Stimulated activated effector memory CD8-positive, alpha-beta T cell treated with anti-CD3 and anti-CD28 coated beads, Interleukin-12 subunit alpha, Interleukin-12 subunit beta, amount 100 ng/mL, for 72 hours (primary cell): ENCODE measurements around the gene CHRNB2.

Experiments
- ATAC-seq: fragments of 150-1000 bp; cut with Tn5 transposase; 2 replicates; pipeline ENCODE4 v1.10.0; 2021
- DNase-seq, 2 donors: peaks; one replicate each; pipeline ENCODE4 v3.0.0; 2021 to 2022; ENCODE audit warnings: low spot score in 2 of 2
- H3K27ac Mint-ChIP-seq: one replicate; pipeline ENCODE4 v1.8.0; 2022; ENCODE audit warnings: mild to moderate bottlenecking, mixed read lengths
- H3K36me3 Mint-ChIP-seq: one replicate; pipeline ENCODE4 v1.8.0; 2022; ENCODE audit warnings: mild to moderate bottlenecking, mixed read lengths
- H3K4me1 Mint-ChIP-seq: one replicate; pipeline ENCODE4 v1.8.0; 2022; ENCODE audit warnings: mixed read lengths
- H3K4me3 Mint-ChIP-seq: one replicate; pipeline ENCODE4 v1.8.0; 2022; ENCODE audit warnings: mild to moderate bottlenecking, mixed read lengths
- H3K9me3 Mint-ChIP-seq: one replicate; pipeline ENCODE4 v1.8.0; 2022; ENCODE audit warnings: mixed read lengths

The CHRNB2 gene

DNA sequence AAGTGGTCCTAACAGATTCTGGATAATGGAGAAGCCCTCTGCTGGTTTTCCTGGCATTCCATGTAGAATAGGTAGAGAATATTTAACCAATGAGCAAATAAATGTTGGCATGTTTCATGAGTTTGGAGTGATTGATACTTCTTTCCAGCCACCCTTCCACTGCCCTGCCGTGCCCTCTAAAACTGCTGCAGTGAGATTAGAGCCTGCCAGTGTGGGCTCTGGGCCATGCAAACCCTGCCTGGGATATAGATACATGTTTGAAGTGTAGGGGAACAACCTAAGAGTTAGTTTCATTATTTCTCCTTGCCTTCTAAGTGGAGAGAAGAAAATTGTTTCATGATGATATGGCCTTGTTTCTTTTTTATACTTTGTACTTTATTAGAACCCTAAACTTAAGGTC lies 19.6 kb upstream of the CHRNB2 start:
- no peak for DNase-seq
- Mint-ChIP-seq H3K4me3 (no peak overlapping the region), H3K9me3 (no peaks in the 10 kb centered on the region), H3K27ac (peak overlapping the region; percentile 39), H3K36me3 (peaks cover 47% of the 10 kb centered on the region), H3K4me1 (peaks cover 39% of the 10 kb centered on the region)
- ATAC-seq = no peak

GRCh38 chr1:154549202-154549770 lies 18.3 kb upstream of the CHRNB2 start:
- H3K4me1 Mint-ChIP-seq = peaks cover 46% of the 10 kb centered on the region
- ATAC-seq (no peak), DNase-seq (no peak)
- H3K4me3 Mint-ChIP-seq = no peak overlapping the region
- peak overlapping the region; percentile 39 for H3K27ac Mint-ChIP-seq
- no peaks in the 10 kb centered on the region for H3K9me3 Mint-ChIP-seq
- H3K36me3 Mint-ChIP-seq = peaks cover 59% of the 10 kb centered on the region

- no peak overlapping the region for H3K4me3 Mint-ChIP-seq
- peaks cover 48% of the 10 kb centered on the region for H3K4me1 Mint-ChIP-seq
- ATAC-seq (no peak), DNase-seq (no peak)
- no peaks in the 10 kb centered on the region for H3K9me3 Mint-ChIP-seq
- H3K27ac Mint-ChIP-seq = peak overlapping the region; percentile 46
- H3K36me3 Mint-ChIP-seq = peaks cover 67% of the 10 kb centered on the region
Measured at GRCh38 chr1:154550070-154550469, 17.5 kb upstream of the CHRNB2 start.

DNA sequence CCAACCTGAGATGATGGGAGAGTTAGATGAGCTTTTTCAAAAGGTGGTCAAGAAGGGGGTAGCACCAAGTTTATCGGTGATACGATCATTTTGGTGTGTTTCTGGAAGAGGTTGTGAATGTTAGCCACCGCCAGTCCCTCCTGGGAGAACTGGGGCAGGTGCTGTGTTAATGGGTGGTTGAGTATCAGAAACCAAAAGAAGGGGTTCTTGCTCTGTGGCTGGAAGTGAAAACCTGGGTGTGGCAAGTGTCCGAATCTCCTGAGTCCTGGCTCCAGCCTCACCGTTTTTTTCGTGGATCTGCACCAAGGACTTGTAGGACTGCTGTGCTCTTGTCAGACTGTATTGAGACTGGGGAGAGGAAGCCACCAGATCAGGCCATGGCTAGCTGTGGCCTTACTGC lies 16.9 kb upstream of the CHRNB2 start:
- Mint-ChIP-seq H3K27ac (peak overlapping the region; percentile 46), H3K4me3 (no peak overlapping the region)

GRCh38 chr1:154551474-154551873 lies 16.1 kb upstream of the CHRNB2 start:
- peaks cover 81% of the 10 kb centered on the region for H3K36me3 Mint-ChIP-seq
- ATAC-seq = no peak
- no peaks in the 10 kb centered on the region for H3K9me3 Mint-ChIP-seq
- peaks cover 59% of the 10 kb centered on the region for H3K4me1 Mint-ChIP-seq
- no peak overlapping the region for H3K4me3 Mint-ChIP-seq
- DNase-seq = no peak
- H3K27ac Mint-ChIP-seq = peak overlapping the region; percentile 76

More for the DNA sequence above, 16.9 kb upstream of the CHRNB2 start:
- DNase-seq (no peak), ATAC-seq (no peak)
- Mint-ChIP-seq H3K9me3 (no peaks in the 10 kb centered on the region), H3K36me3 (peaks cover 73% of the 10 kb centered on the region), H3K4me1 (peaks cover 54% of the 10 kb centered on the region)

- DNase-seq = no peak
- H3K36me3 Mint-ChIP-seq = peaks cover 87% of the 10 kb centered on the region
- H3K4me3 Mint-ChIP-seq = no peak overlapping the region
- peak overlapping the region; percentile 76 for H3K27ac Mint-ChIP-seq
- no peaks in the 10 kb centered on the region for H3K9me3 Mint-ChIP-seq
- H3K4me1 Mint-ChIP-seq = peaks cover 62% of the 10 kb centered on the region
- ATAC-seq = no peak
Measured at GRCh38 chr1:154552036-154552435, 15.5 kb upstream of the CHRNB2 start.

DNA sequence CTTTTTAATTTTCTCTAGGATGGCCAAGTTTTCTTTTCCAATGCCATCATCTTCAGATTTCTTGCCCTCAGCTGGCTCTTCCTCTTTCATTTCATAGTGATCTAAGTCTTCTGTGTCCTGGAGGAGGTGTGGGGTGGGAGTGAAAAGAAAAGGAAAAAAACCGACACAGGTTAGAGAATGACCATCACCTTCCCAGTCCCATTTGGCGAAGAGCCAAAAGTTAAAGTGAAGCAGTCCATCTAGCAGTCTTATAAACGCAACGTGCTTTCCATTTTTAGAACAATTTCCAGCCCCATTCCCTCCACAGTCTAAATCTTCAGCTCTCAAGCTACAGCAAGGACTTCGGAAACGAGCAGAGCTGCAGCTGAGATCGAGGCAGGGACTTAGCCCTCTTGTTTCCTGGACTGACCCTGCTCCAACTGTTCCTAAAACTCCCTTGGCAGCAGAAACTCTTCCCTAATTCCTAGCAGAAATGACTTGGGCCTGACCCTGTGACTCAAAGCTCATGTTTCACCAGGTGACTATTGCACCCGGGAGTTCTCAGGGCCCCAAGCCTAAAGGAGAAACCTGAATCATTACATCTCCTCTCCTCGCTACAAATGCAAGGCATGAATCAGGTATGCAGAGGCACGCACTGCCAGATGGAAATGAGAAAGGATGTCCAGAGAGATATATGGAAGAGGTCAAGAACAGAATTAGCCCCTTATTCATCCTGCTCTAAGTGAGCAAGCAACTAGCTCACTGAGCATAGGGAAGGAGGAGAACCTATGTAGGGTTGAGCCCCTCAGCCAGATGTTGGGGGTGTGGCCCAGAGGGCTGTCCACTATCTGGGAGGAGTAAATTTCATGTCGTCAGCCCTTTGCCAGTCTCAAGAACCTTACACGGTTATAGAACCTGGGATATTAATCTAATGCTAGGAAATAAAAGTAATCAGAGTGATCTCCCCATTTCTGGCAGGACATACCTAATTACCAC lies 14.2 kb upstream of the CHRNB2 start:
- no peak for DNase-seq
- Mint-ChIP-seq H3K27ac (peak overlapping the region; percentile 32), H3K36me3 (peaks cover 98% of the 10 kb centered on the region), H3K4me3 (no peak overlapping the region), H3K9me3 (no peaks in the 10 kb centered on the region), H3K4me1 (peaks cover 63% of the 10 kb centered on the region)
- ATAC-seq = no peak

DNA sequence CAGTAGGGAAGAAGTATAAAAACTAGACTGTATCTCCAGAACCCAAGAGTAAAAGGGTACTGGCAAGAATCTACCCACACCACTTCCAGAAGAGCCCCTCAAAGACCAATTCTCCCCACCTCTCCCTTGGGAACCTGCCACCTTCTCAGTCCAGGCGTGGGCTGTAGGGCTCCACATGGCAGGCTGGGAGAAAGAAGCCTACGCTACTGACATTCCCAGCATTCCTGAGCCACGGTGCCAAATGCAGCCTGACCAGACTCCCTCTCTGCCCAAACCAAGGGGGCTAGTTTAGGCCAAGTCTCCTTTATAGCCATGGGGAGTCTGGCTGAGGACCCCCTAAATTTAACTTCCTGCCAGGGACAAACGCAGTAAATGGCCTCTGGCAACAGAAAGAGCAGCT lies 11.2 kb upstream of the CHRNB2 start:
- Mint-ChIP-seq H3K4me1 (peaks cover 56% of the 10 kb centered on the region), H3K4me3 (peak overlapping the region; percentile 89), H3K36me3 (peaks cover 80% of the 10 kb centered on the region), H3K27ac (peak overlapping the region; percentile 95), H3K9me3 (no peaks in the 10 kb centered on the region)
- ATAC-seq (no peak), DNase-seq (no peak)

GRCh38 chr1:154557248-154557938 lies 10.2 kb upstream of the CHRNB2 start:
- Mint-ChIP-seq H3K36me3 (peaks cover 71% of the 10 kb centered on the region), H3K4me3 (peak overlapping the region; percentile 89), H3K9me3 (no peaks in the 10 kb centered on the region), H3K4me1 (peaks cover 50% of the 10 kb centered on the region), H3K27ac (peak overlapping the region; percentile 95)
- no peak for ATAC-seq
- no peak for DNase-seq

GRCh38 chr1:154557939-154558719 lies 9.4 kb upstream of the CHRNB2 start, which contains the start of gene UBE2Q1:
Gene UBE2Q1, minus strand, starts transcription at chr1:154558662. Its CDS starts 109 bp downstream, at chr1:154558553.
- Mint-ChIP-seq H3K36me3 (peaks cover 63% of the 10 kb centered on the region), H3K9me3 (no peaks in the 10 kb centered on the region), H3K4me1 (peaks cover 50% of the 10 kb centered on the region), H3K4me3 (peak within 1 kb of the TSS; percentile 89), H3K27ac (peak within 1 kb of the TSS; percentile 95)
- peak; percentile 5 for ATAC-seq
- DNase-seq = peak; percentile 14 to 67

GRCh38 chr1:154558720-154559465 lies 8.7 kb upstream of the CHRNB2 start:
- no peaks in the 10 kb centered on the region for H3K9me3 Mint-ChIP-seq
- peak; percentile 91 to 100 for DNase-seq
- peak; percentile 97 for ATAC-seq
- H3K4me1 Mint-ChIP-seq = peaks cover 44% of the 10 kb centered on the region
- peak overlapping the region; percentile 95 for H3K27ac Mint-ChIP-seq
- peak overlapping the region; percentile 89 for H3K4me3 Mint-ChIP-seq
- peaks cover 56% of the 10 kb centered on the region for H3K36me3 Mint-ChIP-seq

GRCh38 chr1:154559466-154560044 lies 8.0 kb upstream of the CHRNB2 start:
- Mint-ChIP-seq H3K4me3 (peak overlapping the region; percentile 89), H3K9me3 (no peaks in the 10 kb centered on the region), H3K27ac (peak overlapping the region; percentile 95), H3K4me1 (peaks cover 43% of the 10 kb centered on the region), H3K36me3 (peaks cover 49% of the 10 kb centered on the region)
- DNase-seq (peak; percentile 75 to 91), ATAC-seq (peak; percentile 64)

DNA sequence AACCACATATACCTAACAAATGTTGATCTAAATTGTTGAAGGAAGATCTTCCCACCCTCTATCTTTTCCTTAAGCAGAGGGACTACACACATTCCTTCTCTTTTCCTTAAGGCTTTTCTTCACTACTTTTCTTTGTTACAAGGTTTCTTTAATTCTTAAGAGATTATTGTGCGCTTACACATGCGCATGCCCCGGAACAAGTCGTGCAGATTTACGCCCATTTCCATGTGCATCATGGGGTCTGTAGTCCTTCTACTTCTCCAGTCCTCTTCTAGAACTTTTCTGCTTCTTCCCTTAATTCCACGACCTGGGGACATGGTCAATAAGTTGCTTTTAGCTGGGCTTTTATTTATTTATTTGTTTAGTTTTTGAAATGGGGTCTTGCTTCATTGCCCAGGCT lies 1.7 kb upstream of the CHRNB2 start:
- Mint-ChIP-seq H3K36me3 (no peaks in the 10 kb centered on the region), H3K4me1 (peaks cover 12% of the 10 kb centered on the region), H3K4me3 (no peak overlapping the region), H3K27ac (no peak overlapping the region), H3K9me3 (no peaks in the 10 kb centered on the region)
- no peak for ATAC-seq
- DNase-seq = no peak
